ENCODE data around the gene LRRC1. TPM values are rescaled to one million over a fixed set of nuclear protein-coding genes. Genes with fewer than 3 reads are reported as not detected.

The LRRC1 gene
- total and polyA plus RNA-seq, 2 of the 13 experiments (the other 11 are each of a cell fraction or from before 2014, with no cell fraction given), result 15.6 to 27.7 TPM

- TF ChIP-seq SIX4 (CRISPR knock-in tag; IDR thresholded peaks at IDR 0.05) (no peak), BATF2 (CRISPR knock-in tag; IDR thresholded peaks at IDR 0.05) (no peak)
These were observed 44.7 kb upstream of the LRRC1 start (continued) for GRCh38 chr6:53750052-53750650.

GRCh38 chr6:53751417-53751816 is 43.4 kb upstream of the LRRC1 start:
- Histone ChIP-seq H3K9me3 (ENCODE audit: low read length) (no peaks in the 10 kb centered on the region), H3K4me1 (ENCODE audit: insufficient read depth, low read length) (peaks cover 7% of the 10 kb centered on the region), H3K79me2 (ENCODE audit: insufficient read depth, low read length) (no peaks in the 10 kb centered on the region), H2AFZ (ENCODE audit: low read length) (no peak overlapping the region), H3K4me2 (ENCODE audit: low read depth, low read length) (no peak overlapping the region), H4K20me1 (ENCODE audit: insufficient read depth, low read length) (no peaks in the 10 kb centered on the region), H3K4me3 (replicated peaks in 1 of 3; ENCODE audit: insufficient read depth in 1 of 3, low read depth in 2 of 3, low read length in 3 of 3) (no peak overlapping the region), H3K27me3 (ENCODE audit: control insufficient read depth in 1 of 2, insufficient read depth in 2 of 2, low read length in 2 of 2) (no peaks in the 10 kb centered on the region), H3K36me3 (replicated peaks in 1 of 2; ENCODE audit: control insufficient read depth in 1 of 2, insufficient read depth in 2 of 2, low read length in 2 of 2) (no peaks in the 10 kb centered on the region), H3K27ac (ENCODE audit: extremely low read length, insufficient read depth, low read length) (no peak overlapping the region), H3K9ac (ENCODE audit: insufficient read depth, low read depth, low read length) (no peak overlapping the region)
- BruUV-seq (replicated peaks), result no TSS peak
- FAIRE-seq (no peak), ATAC-seq (no peak), DNase-seq (ENCODE audit: low spot score) (no peak)
- in situ Hi-C loops (cut with HindIII; ENCODE audit: extremely low pct_ligation_motif_present, low pct_unique_long_range_greater_than_20kb) (no loop called here), intact Hi-C loops (cut with micrococcal nuclease; ENCODE audit: unreplicated experiment) (no loop called here)
- POLR2A ChIA-PET, result no interaction called here
- 26% methylated on average over 1 of the region's 1 CpG for WGBS (ENCODE audit: low lambda C conversion rate)
- TF ChIP-seq PPARG (CRISPR knock-in tag; conservative IDR thresholded peaks at IDR 0.05) (no peak), ZNF569 (CRISPR knock-in tag; IDR thresholded peaks at IDR 0.05; ENCODE audit: borderline replicate concordance) (no peak), ZNF746 (CRISPR knock-in tag; IDR thresholded peaks at IDR 0.05) (no peak), ATF7 (IDR thresholded peaks at IDR 0.05) (peak; percentile 72), ATF7 (CRISPR knock-in tag; IDR thresholded peaks at IDR 0.05) (no peak), RFX1 (IDR thresholded peaks at IDR 0.05) (no peak)
- CTCF ChIA-PET (ENCODE audit: low intra/inter-chr PET ratio, low total read pairs), result no interaction called here

All from HepG2 (cell line).